Measurements from ENCODE around the gene IL24. TPM values are rescaled to one million over a fixed set of nuclear protein-coding genes. Genes with fewer than 3 reads are reported as not detected.
"Not testable (repeated sequence)": the region's sequence is repeated elsewhere in the genome, so short reads cannot be mapped to it uniquely, and the experiment has no call there.

Gene IL24, protein sequence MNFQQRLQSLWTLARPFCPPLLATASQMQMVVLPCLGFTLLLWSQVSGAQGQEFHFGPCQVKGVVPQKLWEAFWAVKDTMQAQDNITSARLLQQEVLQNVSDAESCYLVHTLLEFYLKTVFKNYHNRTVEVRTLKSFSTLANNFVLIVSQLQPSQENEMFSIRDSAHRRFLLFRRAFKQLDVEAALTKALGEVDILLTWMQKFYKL
- total RNA-seq (not detected), polyA plus RNA-seq (not detected)

DNA sequence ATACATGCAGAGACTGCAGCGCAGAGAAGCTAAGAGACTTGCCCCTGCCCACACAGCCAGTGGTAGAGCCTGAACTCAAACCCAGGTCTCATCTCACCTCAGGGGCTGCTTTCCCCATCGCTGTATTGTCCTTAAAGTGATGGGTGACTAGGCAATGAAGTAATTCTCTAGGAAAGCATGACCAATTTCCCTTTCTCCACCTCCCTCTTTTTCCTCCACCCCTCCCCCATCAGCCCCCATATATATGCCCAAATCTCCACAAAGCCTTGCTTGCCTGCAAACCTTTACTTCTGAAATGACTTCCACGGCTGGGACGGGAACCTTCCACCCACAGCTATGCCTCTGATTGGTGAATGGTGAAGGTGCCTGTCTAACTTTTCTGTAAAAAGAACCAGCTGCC lies at the start of gene IL24:
TSS of gene IL24 (plus strand) at position 269 of the 400 bp plus-strand sequence. CDS start 390 bp downstream, outside the sequence.
- intact Hi-C loops (cut with DNase I): no loop called here
- WGBS, 2 donors: 63 to 72% methylated on average over 4 of the region's 4 CpGs
- ATAC-seq (no peak), FAIRE-seq (no peak), DNase-seq (no peak)
- Histone ChIP-seq H3K9me3 (no peaks in the 10 kb centered on the region), H3K4me1 (peaks cover 0 to 10% (median 0%) of the 10 kb centered on the region in 3 donors), H3K27me3 (no peaks in the 10 kb centered on the region), H3K27ac (no peak within 1 kb of the TSS), H3K36me3 (no peaks in the 10 kb centered on the region), H3K4me3 (no peak within 1 kb of the TSS)
- TF ChIP-seq, protein P1, sequence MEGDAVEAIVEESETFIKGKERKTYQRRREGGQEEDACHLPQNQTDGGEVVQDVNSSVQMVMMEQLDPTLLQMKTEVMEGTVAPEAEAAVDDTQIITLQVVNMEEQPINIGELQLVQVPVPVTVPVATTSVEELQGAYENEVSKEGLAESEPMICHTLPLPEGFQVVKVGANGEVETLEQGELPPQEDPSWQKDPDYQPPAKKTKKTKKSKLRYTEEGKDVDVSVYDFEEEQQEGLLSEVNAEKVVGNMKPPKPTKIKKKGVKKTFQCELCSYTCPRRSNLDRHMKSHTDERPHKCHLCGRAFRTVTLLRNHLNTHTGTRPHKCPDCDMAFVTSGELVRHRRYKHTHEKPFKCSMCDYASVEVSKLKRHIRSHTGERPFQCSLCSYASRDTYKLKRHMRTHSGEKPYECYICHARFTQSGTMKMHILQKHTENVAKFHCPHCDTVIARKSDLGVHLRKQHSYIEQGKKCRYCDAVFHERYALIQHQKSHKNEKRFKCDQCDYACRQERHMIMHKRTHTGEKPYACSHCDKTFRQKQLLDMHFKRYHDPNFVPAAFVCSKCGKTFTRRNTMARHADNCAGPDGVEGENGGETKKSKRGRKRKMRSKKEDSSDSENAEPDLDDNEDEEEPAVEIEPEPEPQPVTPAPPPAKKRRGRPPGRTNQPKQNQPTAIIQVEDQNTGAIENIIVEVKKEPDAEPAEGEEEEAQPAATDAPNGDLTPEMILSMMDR (IDR thresholded peaks at IDR 0.05): no peak

DNA sequence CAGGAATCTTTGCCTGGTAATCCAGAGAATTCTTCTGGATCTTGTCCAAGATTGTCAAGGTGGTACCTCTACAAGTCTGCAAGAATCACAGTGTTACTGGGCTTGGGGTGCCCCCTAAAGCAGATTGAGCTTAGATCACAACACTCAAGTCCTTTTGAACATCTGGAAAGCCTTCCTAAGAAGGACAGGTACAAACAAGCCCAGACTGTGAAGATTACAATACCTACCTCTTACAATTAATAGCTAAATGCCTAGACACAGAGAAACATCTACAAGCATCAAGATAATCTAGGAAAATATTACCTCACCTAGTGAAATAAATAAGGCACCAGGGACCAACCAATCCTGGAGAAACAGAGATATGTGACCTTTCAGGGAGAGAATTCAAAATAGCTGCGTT lies 49.3 kb upstream of the IL24 start:
- ATAC-seq (peak in 2 of 4 donors; percentile 4 to 10), FAIRE-seq (no peak), DNase-seq (no peak)
- H3K27ac ChIP-seq: peak overlapping the region; percentile 2 to 61 (median 51)
- TF ChIP-seq, protein P1 (IDR thresholded peaks at IDR 0.05): no peak
- 84 to 85% methylated on average over 1 of the region's 1 CpG for WGBS, 2 donors
- H3K4me3 ChIP-seq: no peak overlapping the region
- intact Hi-C loops (cut with DNase I): no loop called here
- no peaks in the 10 kb centered on the region for H3K27me3 ChIP-seq
- H3K36me3 ChIP-seq: no peaks in the 10 kb centered on the region
- H3K4me1 ChIP-seq: peaks cover 0 to 11% (median 10%) of the 10 kb centered on the region in 3 donors
- no peaks in the 10 kb centered on the region for H3K9me3 ChIP-seq

DNA sequence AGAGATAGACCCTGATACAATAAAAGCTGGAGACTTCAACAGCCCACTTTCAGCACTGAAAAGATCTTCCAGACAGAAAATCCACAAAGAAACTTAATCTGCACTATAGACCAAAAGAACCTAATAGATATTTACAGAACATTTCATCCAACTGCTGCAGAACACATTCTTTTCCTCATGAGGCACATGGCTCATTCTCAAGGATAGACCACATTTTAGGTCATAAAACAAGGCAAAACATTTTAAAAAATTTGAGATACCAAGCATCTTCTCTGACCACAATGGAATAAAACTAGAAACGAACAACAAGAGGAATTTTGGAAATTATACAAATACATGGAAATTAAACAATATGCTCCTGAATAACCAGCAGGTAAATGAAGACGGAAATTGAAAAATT lies 46.8 kb upstream of the IL24 start:
- Histone ChIP-seq H3K36me3 (no peaks in the 10 kb centered on the region), H3K4me3 (no peak overlapping the region), H3K27ac (no peak overlapping the region), H3K9me3 (no peaks in the 10 kb centered on the region), H3K27me3 (no peaks in the 10 kb centered on the region), H3K4me1 (peaks cover 0 to 11% (median 10%) of the 10 kb centered on the region in 3 donors)
- WGBS, 2 donors: 71 to 80% methylated on average over 2 of the region's 2 CpGs
- ATAC-seq (no peak), DNase-seq (no peak), FAIRE-seq (no peak)
- TF ChIP-seq, protein P1 (IDR thresholded peaks at IDR 0.05): no peak
- intact Hi-C loops (cut with DNase I): no loop called here

DNA sequence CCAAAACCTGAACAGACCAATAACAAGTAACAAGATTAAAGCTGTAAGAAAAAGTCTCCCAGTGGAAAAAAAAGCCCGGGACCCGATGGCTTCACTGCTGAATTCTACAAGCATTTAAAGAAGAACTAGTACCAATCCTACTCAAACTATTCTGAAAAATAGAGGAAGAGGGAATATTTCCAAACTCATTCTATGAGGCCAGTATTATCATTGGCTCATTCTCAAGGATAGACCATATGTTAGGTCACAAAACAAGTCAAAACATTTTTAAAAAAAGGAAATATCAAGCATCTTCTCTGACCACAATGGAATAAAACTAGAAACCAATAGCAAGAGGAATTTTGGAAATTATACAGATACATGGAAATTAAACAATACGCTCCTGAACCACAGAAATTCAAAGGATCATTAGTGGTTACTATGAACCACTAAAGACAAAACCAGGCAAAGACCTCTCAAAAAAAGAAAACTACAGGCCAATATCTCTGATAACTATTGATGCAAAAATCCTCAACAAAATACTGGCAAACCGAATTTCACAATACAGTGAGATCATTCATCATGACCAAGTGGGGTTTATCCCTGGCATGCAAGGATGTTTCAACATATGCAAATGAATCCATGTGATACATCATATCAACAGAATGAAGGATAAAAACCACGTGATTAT lies 45.8 kb upstream of the IL24 start:
- WGBS, 2 donors: 66 to 75% methylated on average over 5 of the region's 5 CpGs
- FAIRE-seq: no peak

DNA sequence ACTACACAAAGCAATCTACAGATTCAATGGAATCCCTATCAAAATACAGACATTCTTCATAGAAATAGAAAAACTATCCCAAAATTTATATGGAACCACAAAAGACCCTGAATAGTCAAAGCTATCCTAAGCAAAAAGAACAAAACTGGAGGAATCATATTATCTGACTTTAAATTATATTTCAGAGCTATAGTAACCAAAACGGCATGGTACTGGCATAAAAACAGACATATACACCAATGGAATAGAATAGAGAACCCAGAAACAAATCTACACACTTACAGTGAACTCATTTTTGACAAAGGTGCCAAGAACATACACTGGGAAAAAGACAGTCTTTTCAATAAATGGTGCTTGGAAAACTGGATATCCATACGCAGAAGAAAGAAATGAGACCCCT lies 44.6 kb upstream of the IL24 start:
- H3K36me3 ChIP-seq; H3K27ac ChIP-seq; ATAC-seq; H3K4me3 ChIP-seq; H3K4me1 ChIP-seq; intact Hi-C loops (cut with DNase I); DNase-seq; H3K27me3 ChIP-seq; FAIRE-seq; H3K9me3 ChIP-seq: not testable (repeated sequence)
- 92 to 96% methylated on average over 2 of the region's 2 CpGs for WGBS, 2 donors

More for the DNA sequence above, 45.8 kb upstream of the IL24 start:
- intact Hi-C loops (cut with DNase I): no loop called here
- Histone ChIP-seq H3K27ac (no peak overlapping the region), H3K9me3 (no peaks in the 10 kb centered on the region), H3K4me1 (peaks cover 0 to 11% (median 10%) of the 10 kb centered on the region in 3 donors), H3K36me3 (no peaks in the 10 kb centered on the region), H3K27me3 (no peaks in the 10 kb centered on the region), H3K4me3 (no peak overlapping the region)
- TF ChIP-seq, protein P1 (IDR thresholded peaks at IDR 0.05): no peak
- ATAC-seq (no peak), DNase-seq (no peak)

DNA sequence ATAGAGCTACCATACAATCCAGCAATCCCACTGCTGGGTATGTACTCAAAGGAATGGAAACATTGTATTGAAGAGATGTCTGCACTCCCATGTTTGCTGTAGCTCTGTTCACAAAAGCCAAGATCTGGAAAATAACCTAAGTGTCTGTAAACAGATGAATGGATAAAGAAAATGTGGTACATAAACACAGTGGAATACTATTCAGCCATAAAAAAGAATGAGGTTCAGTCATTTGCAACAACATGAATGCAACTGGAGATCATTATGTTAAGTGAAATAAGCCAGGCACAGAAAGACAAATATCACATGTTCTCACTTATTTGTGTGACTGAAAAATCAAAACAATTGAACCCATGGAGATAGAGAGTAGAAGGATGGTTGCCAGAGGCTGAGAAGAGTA lies 43.5 kb upstream of the IL24 start:
- DNase-seq; ATAC-seq; H3K27me3 ChIP-seq; H3K9me3 ChIP-seq; intact Hi-C loops (cut with DNase I); H3K4me3 ChIP-seq; FAIRE-seq; H3K4me1 ChIP-seq; H3K27ac ChIP-seq; H3K36me3 ChIP-seq: not testable (repeated sequence)

All from pancreas (tissue), 10 donors.